A549 (cell line): Measurements from ENCODE around the gene RCE1. TPM values are rescaled to one million over a fixed set of nuclear protein-coding genes. Genes with fewer than 3 reads are reported as not detected.

Source experiments
- ATAC-seq, 2 experiments: fragments of 200-7000 bp in 1 of 2; fragments of >200 bp in 1 of 2; cut with Nextera tagmentation in 1 of 2; cut with Tn5 transposase in 1 of 2; 3 replicates each; pipeline versions ENCODE4 v1.8.0 to v1.9.1; 2018 to 2020; ENCODE audit warnings: mild to moderate bottlenecking in 1 of 2, moderate library complexity in 1 of 2
- CTCF ChIA-PET: fragments of 300-600 bp; sonication (Branson Sonifier 250); formaldehyde crosslinking; extraction: SDS; loops from one replicate; lab custom pipeline; 2021; ENCODE audit warnings: antibody characterized with exemption, inconsistent platforms; lab: Yijun Ruan, JAX
- POLR2A ChIA-PET: fragments of 350-600 bp; formaldehyde crosslinking; extraction: SDS; loops from one replicate; lab custom pipeline; 2021; ENCODE audit warnings: antibody characterized with exemption, inconsistent platforms; lab: Yijun Ruan, JAX
- DNase-seq, 2 experiments: peaks; one replicate each; pipeline versions ENCODE4 v3.0.0 to v3.0.0-alpha.2; 2011 to 2016; ENCODE audit warnings: low read depth in 1 of 2, low spot score in 1 of 2
- FAIRE-seq: peaks from 2 replicates; lab custom pipeline; 2011; peaks lifted over from hg19 to GRCh38; lab: Jason Lieb, UNC
- H3K27ac ChIP-seq, 2 experiments: fragments of >200 bp; sonication (Bioruptor Twin); formaldehyde crosslinking; 3 replicates each; pipeline ENCODE4 v1.5.1; 2016 to 2017
- H3K4me1 ChIP-seq: fragments of >200 bp; sonication (Bioruptor Twin); formaldehyde crosslinking; 3 replicates; pipeline ENCODE4 v1.6.1; 2016
- H3K4me2 ChIP-seq: fragments of >200 bp; sonication (Bioruptor Twin); formaldehyde crosslinking; 3 replicates; pipeline ENCODE4 v1.6.1; 2016
- H3K4me3 ChIP-seq: fragments of >200 bp; sonication (Bioruptor Twin); formaldehyde crosslinking; 3 replicates; pipeline ENCODE4 v1.5.1; 2016
- H3K9me3 ChIP-seq: fragments of >200 bp; sonication (Bioruptor Twin); formaldehyde crosslinking; 3 replicates; pipeline ENCODE4 v1.6.1; 2016
- CTCF ChIP-seq: fragments of >200 bp; sonication (Bioruptor Twin); formaldehyde crosslinking; IDR thresholded peaks from 3 replicates; pipeline ENCODE4 v1.5.1; 2016
- EHF ChIP-seq: fragments of 250-450 bp; sonication (Bioruptor Pico); IDR thresholded peaks from 2 replicates; pipeline ENCODE4 v1.5.0; 2020; ENCODE audit warnings: mild to moderate bottlenecking
- EP300 ChIP-seq, 2 experiments: fragments of >200 bp; sonication (Bioruptor Twin); formaldehyde crosslinking; IDR thresholded peaks; 2 replicates in 1 of 2; 3 replicates in 1 of 2; pipeline ENCODE4 v1.6.1; 2016 to 2017
- ESRRA ChIP-seq: fragments of 150-350 bp; IDR thresholded peaks from 2 replicates; pipeline ENCODE4 v1.6.1; 2014; ENCODE audit warnings: mild to moderate bottlenecking, low read length, borderline replicate concordance
- FOSB ChIP-seq: fragments of 250-450 bp; sonication (Bioruptor Pico); IDR thresholded peaks from 2 replicates; pipeline ENCODE4 v1.5.0; 2020; ENCODE audit warnings: mild to moderate bottlenecking, moderate library complexity
- HOXA7 ChIP-seq: fragments of 250-450 bp; sonication (Bioruptor Pico); IDR thresholded peaks from 2 replicates; pipeline ENCODE4 v1.5.0; 2020; ENCODE audit warnings: mild to moderate bottlenecking, moderate library complexity
- HOXB13 ChIP-seq: fragments of 250-450 bp; sonication (Bioruptor Pico); IDR thresholded peaks from 2 replicates; pipeline ENCODE4 v1.5.0; 2020; ENCODE audit warnings: low read depth, mild to moderate bottlenecking, moderate library complexity
- KDM5A ChIP-seq: fragments of 200-600 bp; sonication (generic); IDR thresholded peaks from 2 replicates; pipeline ENCODE4 v1.6.1; 2016; ENCODE audit warnings: antibody characterized with exemption, mild to moderate bottlenecking
- MAX ChIP-seq: IDR thresholded peaks from 2 replicates; pipeline ENCODE4 v1.6.1; 2012
- NPAS2 ChIP-seq: fragments of 250-450 bp; sonication (Bioruptor Pico); IDR thresholded peaks from 2 replicates; pipeline ENCODE4 v1.8.0; 2022; ENCODE audit warnings: mild to moderate bottlenecking, moderate library complexity, borderline replicate concordance
- NR3C1 ChIP-seq: fragments of >200 bp; sonication (Bioruptor Twin); formaldehyde crosslinking; IDR thresholded peaks from 3 replicates; pipeline ENCODE4 v1.6.1; 2017
- PHF8 ChIP-seq: fragments of 200-600 bp; sonication (generic); IDR thresholded peaks from 2 replicates; pipeline ENCODE4 v1.6.1; 2016; ENCODE audit warnings: low read depth, mild to moderate bottlenecking, antibody characterized with exemption, moderate library complexity, borderline replicate concordance
- POLR2A ChIP-seq: IDR thresholded peaks from 2 replicates; pipeline ENCODE4 v1.6.1; 2012; ENCODE audit warnings: mild to moderate bottlenecking, low read length
- SMC3 ChIP-seq: fragments of >200 bp; sonication (Bioruptor Twin); formaldehyde crosslinking; IDR thresholded peaks from 3 replicates; pipeline ENCODE4 v1.6.1; 2018; ENCODE audit warnings: inconsistent platforms
- TFCP2L1 ChIP-seq: fragments of 250-450 bp; sonication (Bioruptor Pico); IDR thresholded peaks from 2 replicates; pipeline ENCODE4 v1.5.0; 2021; ENCODE audit warnings: mild to moderate bottlenecking
- ZSCAN20 ChIP-seq: fragments of 250-450 bp; sonication (Bioruptor Pico); IDR thresholded peaks from 2 replicates; pipeline ENCODE4 v1.8.0; 2022; ENCODE audit warnings: mild to moderate bottlenecking, moderate library complexity
- WGBS: methylation state at CpG from one replicate; pipeline ENCODE4 v1.1.6; 2017; ENCODE audit errors: missing lambda C conversion rate; 5-methylcytosine and 5-hydroxymethylcytosine counted together
- polyA plus RNA-seq, 4 experiments: library from polyadenylated mRNA; depleted of rRNA in 3 of 4; stranded (reverse); fragments of >200 nt; fragmentation: RNase III in 1 of 4; extraction: RNeasy Plus Mini Kit Qiagen cat#74134 plus additional on column Dnase treatment in 1 of 4; gene quantifications; 2 replicates in 3 of 4; 3 replicates in 1 of 4; pipeline ENCODE4 v1.2.3, GENCODE V29; 2011 to 2017
- TF ChIP-seq, protein P1 (sequence below): fragments of 250-450 bp; sonication (Bioruptor Pico); IDR thresholded peaks from 2 replicates; pipeline ENCODE4 v1.5.0; 2020; ENCODE audit warnings: low read depth, mild to moderate bottlenecking, moderate library complexity
- TF ChIP-seq, protein P2 (sequence below): fragments of >200 bp; sonication (Bioruptor Twin); formaldehyde crosslinking; IDR thresholded peaks from 2 replicates; pipeline ENCODE4 v1.6.1; 2016
- TF ChIP-seq, protein P3 (sequence below): fragments of >200 bp; sonication (Bioruptor Twin); formaldehyde crosslinking; IDR thresholded peaks from 3 replicates; pipeline ENCODE4 v1.6.1; 2016
- TF ChIP-seq, protein P4 (sequence below): fragments of 250-450 bp; sonication (Bioruptor Pico); IDR thresholded peaks from 2 replicates; pipeline ENCODE4 v1.5.0; 2021; ENCODE audit warnings: mild to moderate bottlenecking, moderate library complexity, borderline replicate concordance

The RCE1 gene
- polyA plus RNA-seq, 2 of the 4 experiments (the other 2 are of a cell fraction) = 20.3 to 23.3 TPM

GRCh38 chr11:66881927-66882452, 38.7 kb downstream of the RCE1 start:
- no peak for DNase-seq
- CTCF ChIA-PET = interaction anchor here (0.6 to 13.1 kb wide), 18 partner anchors 13 to 500 kb away, joined by 3 to 135 read pairs (median 7); partner anchors contain the start of genes C11orf86, PC, RCE1 and SYT12
- no peaks in the 10 kb centered on the region for H3K9me3 ChIP-seq
- no peak for ATAC-seq
- peaks cover 99% of the 10 kb centered on the region for H3K4me1 ChIP-seq
- 91% methylated on average over 9 of the region's 9 CpGs for WGBS
- peak overlapping the region; percentile 72 for H3K4me2 ChIP-seq
- peak overlapping the region; percentile 95 to 97 for H3K27ac ChIP-seq
- TF ChIP-seq FOSB (CRISPR knock-in tag) = no peak
- TF ChIP-seq PHF8 = no peak
- no peak for TF ChIP-seq MAX
- TF ChIP-seq HOXA7 (CRISPR knock-in tag) = no peak
- no peak for TF ChIP-seq NR3C1
- TF ChIP-seq POLR2A = no peak
- TF ChIP-seq ESRRA = no peak
- TF ChIP-seq SMC3 = no peak
- no peak for TF ChIP-seq KDM5A
- TF ChIP-seq, protein P1, sequence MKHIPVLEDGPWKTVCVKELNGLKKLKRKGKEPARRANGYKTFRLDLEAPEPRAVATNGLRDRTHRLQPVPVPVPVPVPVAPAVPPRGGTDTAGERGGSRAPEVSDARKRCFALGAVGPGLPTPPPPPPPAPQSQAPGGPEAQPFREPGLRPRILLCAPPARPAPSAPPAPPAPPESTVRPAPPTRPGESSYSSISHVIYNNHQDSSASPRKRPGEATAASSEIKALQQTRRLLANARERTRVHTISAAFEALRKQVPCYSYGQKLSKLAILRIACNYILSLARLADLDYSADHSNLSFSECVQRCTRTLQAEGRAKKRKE (CRISPR knock-in tag) = no peak
- TF ChIP-seq, protein P2, sequence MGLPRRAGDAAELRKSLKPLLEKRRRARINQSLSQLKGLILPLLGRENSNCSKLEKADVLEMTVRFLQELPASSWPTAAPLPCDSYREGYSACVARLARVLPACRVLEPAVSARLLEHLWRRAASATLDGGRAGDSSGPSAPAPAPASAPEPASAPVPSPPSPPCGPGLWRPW = no peak
- TF ChIP-seq TFCP2L1 = no peak
- no peak for TF ChIP-seq CTCF
- TF ChIP-seq HOXB13 (CRISPR knock-in tag) = no peak
- no peak for TF ChIP-seq EHF (CRISPR knock-in tag)
- TF ChIP-seq EP300 (IDR thresholded peaks at IDR 0.05) = no peak
- H3K4me3 ChIP-seq = no peak overlapping the region
- POLR2A ChIA-PET = interaction anchor here (0.7 to 1.1 kb wide), 2 partner anchors 26 to 38 kb away, joined by 3 to 4 read pairs; no protein-coding TSS in a partner anchor
- FAIRE-seq = no peak

- TF ChIP-seq ESRRA (no peak), NPAS2 (CRISPR knock-in tag) (no peak), ZSCAN20 (no peak), NR3C1 (no peak), EHF (CRISPR knock-in tag) (no peak), POLR2A (no peak)
- TF ChIP-seq, protein P3, sequence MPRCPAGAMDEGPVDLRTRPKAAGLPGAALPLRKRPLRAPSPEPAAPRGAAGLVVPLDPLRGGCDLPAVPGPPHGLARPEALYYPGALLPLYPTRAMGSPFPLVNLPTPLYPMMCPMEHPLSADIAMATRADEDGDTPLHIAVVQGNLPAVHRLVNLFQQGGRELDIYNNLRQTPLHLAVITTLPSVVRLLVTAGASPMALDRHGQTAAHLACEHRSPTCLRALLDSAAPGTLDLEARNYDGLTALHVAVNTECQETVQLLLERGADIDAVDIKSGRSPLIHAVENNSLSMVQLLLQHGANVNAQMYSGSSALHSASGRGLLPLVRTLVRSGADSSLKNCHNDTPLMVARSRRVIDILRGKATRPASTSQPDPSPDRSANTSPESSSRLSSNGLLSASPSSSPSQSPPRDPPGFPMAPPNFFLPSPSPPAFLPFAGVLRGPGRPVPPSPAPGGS = no peak
- TF ChIP-seq, protein P4, sequence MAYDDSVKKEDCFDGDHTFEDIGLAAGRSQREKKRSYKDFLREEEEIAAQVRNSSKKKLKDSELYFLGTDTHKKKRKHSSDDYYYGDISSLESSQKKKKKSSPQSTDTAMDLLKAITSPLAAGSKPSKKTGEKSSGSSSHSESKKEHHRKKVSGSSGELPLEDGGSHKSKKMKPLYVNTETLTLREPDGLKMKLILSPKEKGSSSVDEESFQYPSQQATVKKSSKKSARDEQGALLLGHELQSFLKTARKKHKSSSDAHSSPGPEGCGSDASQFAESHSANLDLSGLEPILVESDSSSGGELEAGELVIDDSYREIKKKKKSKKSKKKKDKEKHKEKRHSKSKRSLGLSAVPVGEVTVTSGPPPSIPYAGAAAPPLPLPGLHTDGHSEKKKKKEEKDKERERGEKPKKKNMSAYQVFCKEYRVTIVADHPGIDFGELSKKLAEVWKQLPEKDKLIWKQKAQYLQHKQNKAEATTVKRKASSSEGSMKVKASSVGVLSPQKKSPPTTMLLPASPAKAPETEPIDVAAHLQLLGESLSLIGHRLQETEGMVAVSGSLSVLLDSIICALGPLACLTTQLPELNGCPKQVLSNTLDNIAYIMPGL (CRISPR knock-in tag) = no peak
- ATAC-seq (no peak), FAIRE-seq (no peak), DNase-seq (no peak)
- Histone ChIP-seq H3K27ac (peak overlapping the region; percentile 95 to 97), H3K9me3 (no peaks in the 10 kb centered on the region), H3K4me2 (peak overlapping the region; percentile 72), H3K4me3 (no peak overlapping the region), H3K4me1 (peaks cover 99% of the 10 kb centered on the region)
- CTCF ChIA-PET = interaction anchor here (0.6 to 13.1 kb wide), 32 partner anchors 11 to 500 kb away, joined by 3 to 135 read pairs (median 5); partner anchors contain the start of genes C11orf86, PC, RCE1 and SYT12
- WGBS = 73% methylated on average over 13 of the region's 14 CpGs
- POLR2A ChIA-PET = interaction anchor here (0.6 to 2.0 kb wide), 5 partner anchors 9 to 93 kb away, joined by 3 to 7 read pairs (median 5); partner anchors contain the start of gene RCE1
These were observed 39.3 kb downstream of the RCE1 start for GRCh38 chr11:66882561-66883015.
